Stimulated activated CD8-positive, alpha-beta memory T cell treated with anti-CD3 and anti-CD28 coated beads, Interleukin-4, amount 100 ng/mL, for 48 hours (primary cell): ENCODE measurements around the gene NSD2.

Experiments
- DNase-seq: peaks from one replicate; pipeline ENCODE4 v3.0.0-alpha.2; 2020

NSD2 gene

DNA sequence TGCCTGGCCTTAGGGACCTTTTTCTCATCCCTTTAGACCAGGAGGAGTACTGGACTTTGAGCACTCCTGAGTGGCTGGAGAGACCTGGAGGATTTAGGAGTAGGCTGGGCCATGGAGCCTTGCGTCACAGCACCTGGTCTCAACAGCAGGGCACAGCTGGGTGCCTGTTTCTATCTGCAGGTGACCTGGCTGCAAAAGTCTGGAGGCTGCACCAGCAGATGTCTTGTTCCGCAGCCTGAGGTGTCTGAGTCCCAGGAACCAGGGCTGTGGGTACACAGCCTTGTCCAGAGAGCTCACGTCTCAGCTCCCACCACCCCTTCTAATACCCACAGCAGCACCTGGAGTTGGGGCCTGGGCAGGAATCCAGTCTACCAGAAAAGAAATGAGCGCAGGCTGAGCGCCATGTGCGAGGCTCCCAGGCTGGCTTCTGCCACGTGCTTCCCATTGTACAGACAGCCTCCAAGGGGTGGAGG lies 5.0 kb upstream of the NSD2 start:
- DNase-seq = no peak

- DNase-seq = no peak
Observed at GRCh38 chr4:1868293-1868692, 2.9 kb upstream of the NSD2 start.

DNA sequence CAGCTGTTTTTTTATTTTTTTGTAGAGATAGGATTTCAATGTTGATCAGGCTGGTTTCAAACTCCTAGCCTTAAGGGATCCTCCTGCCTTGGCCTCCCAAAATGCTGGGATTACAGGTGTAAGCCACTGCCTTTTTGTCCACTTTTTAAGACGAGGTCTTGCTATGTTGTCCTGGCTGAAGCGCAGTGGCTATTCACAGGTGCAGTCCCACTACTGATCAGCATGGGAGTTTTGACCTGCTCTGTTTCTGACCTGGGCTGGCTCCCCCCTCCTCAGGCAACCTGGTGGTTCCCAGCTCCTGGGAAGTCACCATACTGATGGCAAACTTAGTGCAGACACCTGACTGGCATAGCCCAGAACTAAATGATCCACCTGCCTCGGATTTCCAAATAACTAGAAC lies 2.3 kb upstream of the NSD2 start:
- no peak for DNase-seq

GRCh38 chr4:1869530-1870327 lies 1.5 kb upstream of the NSD2 start:
- DNase-seq = no peak

GRCh38 chr4:1870328-1870577 lies 940 bp upstream of the NSD2 start:
- DNase-seq = peak; percentile 89

GRCh38 chr4:1871471-1872021 lies 353 bp downstream of the NSD2 start:
- peak; percentile 53 for DNase-seq

DNA sequence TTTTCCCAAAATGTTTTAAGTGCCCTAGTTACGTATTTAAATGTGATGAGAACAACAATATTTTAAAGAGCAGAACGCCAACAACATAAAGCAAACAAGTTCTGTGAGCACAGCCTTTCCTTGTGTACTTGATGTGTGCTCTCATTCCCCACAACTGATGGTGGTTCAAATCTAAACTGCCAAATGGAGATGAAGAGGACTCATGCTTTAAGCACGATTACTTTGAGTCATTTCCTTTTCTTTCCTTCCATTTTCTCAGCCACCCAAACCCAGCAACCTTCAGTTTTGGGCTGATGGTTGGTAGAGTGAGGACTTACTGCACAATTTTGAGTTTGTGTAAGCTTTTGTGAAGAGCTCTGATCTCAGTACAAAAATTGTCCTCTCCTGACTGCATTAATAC lies 1.7 kb downstream of the NSD2 start:
- DNase-seq = peak; percentile 43

DNA sequence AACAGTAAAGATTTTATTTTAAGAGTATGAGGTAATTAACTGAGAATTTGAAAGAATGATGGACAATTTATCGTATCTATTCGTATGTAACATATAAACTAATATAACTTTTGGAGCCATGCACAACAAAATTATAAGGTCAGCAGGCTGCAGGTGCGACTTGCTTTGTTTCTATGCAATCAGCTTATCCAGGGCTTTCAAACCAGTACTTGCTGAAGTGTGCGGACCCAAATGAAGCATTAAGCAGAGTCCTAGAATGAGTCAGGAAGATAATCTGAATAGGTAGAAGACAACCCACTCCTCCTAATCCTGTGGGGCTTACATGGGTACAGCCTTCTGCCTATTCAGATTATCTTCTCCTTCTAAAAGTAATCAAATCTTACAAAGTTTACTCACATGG lies 2.1 kb downstream of the NSD2 start:
- no peak for DNase-seq

- DNase-seq = no peak
Observed at GRCh38 chr4:1873776-1874175, 2.6 kb downstream of the NSD2 start.

- no peak for DNase-seq
Observed at GRCh38 chr4:1874201-1874600, 3.0 kb downstream of the NSD2 start.

- no peak for DNase-seq
Observed at GRCh38 chr4:1879485-1879884, 8.3 kb downstream of the NSD2 start.

DNA sequence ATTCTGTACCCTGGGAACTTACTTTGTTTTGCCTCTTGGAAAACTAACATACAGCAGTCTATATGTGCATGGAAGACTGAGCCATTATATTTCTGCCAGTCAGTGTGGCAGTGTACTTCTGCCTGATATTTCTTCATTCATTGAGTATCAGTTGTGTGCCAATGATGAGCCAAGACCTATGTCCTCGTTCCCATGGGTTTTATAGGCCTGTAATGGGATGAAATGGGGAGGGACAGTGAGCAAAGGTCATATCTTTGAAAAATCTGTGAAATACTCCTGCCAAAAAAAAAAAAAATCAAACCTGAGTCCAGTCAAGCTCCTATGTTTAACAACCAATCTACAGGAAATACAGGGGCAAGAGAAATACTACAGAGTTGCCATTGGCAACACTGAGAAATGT lies 9.1 kb downstream of the NSD2 start:
- no peak for DNase-seq

DNA sequence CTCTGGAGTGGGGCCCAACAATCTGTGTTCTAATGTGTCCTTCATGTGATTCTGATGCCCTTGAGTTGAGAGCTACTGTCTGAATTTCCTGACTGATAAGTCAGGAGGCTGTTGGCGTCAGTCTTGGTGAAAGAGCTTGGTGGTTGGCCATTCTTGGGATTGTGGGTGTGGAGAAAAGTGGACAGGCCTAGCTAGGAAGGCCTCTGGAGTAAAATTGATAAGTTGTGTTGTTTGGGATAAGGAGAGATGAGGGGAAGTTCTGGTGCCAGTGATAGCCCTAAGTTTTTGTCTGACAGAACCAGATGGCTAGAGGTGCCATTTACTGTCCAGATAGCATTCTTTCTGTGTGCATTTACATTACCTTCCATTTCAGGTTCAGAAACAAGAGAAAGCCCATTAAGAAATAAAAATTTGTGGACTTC lies 11.7 kb downstream of the NSD2 start:
- DNase-seq = no peak

DNA sequence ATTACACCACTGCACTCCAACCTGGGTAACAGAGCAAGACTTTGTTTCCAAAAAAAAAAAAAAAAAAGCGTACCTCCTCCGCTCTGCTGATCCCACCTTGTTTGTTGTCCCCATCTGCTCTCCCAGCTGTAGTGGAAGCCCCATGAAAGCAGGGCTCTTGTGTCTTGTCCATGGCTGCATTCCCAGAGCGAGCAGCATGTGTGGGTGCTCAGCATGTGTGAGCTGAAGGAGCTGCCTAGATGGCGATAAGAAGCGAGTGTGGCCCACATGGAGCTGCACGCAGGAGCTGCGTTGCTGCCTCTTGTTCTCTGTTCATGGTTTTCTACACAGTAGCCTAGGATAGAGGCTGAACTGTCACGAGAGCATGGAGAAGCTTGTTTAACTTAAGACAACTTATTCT lies 12.4 kb downstream of the NSD2 start:
- no peak for DNase-seq

DNA sequence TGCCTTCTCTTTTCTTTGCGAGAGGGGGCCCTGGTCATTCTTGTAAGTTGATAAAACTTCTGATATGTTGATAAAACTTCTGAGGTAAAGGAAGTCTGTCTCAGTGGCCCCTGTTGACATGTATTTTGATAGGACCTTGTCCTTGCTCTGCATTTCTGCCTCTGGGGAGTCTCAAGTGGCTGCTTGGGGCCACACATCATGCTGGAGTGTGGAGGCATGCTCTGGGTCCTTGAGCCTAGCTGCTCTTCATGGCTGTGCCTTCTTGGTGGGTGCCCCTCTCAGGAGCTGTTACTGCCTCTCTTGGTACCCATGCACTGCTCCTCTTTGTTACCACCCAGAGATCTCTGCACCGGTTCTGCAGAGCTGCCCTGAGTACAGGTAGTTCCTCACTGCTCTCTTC lies 14.2 kb downstream of the NSD2 start:
- no peak for DNase-seq

GRCh38 chr4:1887052-1887451 lies 15.9 kb downstream of the NSD2 start:
- DNase-seq = no peak

DNA sequence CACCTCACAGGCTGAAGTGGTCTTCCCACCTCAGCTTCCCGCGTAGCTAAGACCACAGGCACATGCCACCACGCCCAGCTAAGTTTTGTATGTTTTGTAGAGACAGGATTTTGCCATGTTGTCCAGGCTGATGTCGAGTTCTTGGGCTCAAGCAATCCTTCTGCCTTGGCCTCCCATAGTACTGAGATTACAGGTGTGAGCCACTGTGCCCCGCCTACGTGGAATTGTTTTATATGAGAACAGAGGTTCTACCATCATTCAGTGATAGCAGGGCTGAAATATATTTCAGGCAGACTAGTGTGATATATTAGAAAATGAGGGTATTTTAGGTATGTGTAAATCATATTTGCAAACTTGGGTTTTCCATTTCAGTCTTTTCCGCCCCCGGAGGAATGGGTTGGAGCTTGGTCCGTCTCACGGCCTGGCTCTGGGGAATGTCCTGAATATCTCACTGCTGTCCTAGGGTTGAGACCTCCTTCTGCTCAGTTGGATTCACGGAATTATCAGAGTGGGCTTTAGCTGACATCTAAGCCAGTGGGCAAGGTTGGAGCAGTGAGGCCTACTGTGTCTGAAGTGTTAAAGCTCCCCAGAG lies 19.9 kb downstream of the NSD2 start:
- DNase-seq = no peak

GRCh38 chr4:1895971-1896657 lies 24.9 kb downstream of the NSD2 start:
- no peak for DNase-seq

- DNase-seq = no peak
Observed at GRCh38 chr4:1896658-1896991, 25.4 kb downstream of the NSD2 start.

DNA sequence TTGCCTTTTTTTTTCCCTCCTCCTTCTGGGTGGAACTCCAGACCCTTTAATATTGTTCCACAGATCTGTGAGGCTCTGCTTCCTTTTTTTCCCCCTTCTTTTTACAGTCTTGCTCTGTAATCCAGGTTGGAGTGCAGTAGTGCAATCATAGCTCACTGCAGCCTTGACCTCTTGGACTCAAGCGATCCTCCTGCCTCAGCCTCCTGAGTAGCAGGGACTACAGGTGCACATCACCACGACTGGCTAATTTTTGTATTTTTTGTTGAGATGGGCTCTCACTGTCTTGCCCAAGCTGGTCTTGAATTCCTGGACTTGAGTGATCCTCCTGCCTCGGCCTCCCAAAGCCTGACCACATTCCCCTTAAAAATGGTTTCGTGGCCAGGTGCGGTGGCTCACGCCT lies 26.8 kb downstream of the NSD2 start:
- no peak for DNase-seq

DNA sequence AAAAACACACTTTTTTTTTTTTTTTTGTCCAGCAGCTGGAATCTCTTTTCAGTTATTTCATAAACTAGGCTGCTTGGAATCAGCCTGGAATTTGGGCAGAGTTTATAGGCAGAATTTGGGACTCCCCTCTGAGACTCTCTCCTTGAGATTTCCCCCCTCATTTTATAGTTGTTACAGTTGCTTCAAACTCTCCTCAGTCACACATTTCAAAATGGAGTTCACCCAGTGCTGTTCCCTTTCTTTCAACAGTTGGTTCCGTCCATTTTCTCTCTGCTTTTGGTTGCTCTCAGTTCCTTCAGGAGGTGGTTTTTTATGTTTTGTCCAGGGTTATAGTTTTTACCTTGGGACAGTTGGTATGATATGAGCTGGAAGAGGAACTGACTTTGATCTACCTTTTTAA lies 27.5 kb downstream of the NSD2 start:
- no peak for DNase-seq

GRCh38 chr4:1899149-1900086 lies 28.2 kb downstream of the NSD2 start:
- DNase-seq = peak; percentile 78

GRCh38 chr4:1900087-1900433 lies 28.9 kb downstream of the NSD2 start:
- DNase-seq = no peak
